Colon (tissue), 2 donors: Measurements from ENCODE around the gene GPR162.

ENCODE experiments used
- FAIRE-seq: peaks from 2 replicates; lab custom pipeline; 2012; peaks lifted over from hg19 to GRCh38; lab: Jason Lieb, UNC
- donor health status: control.
- donor health status: control.

The GPR162 gene

GRCh38 chr12:6822426-6823135, 960 bp downstream of the GPR162 start:
- no peak for FAIRE-seq

GRCh38 chr12:6823182-6824084, 1.8 kb downstream of the GPR162 start:
- FAIRE-seq = no peak

- FAIRE-seq = no peak
Observed at GRCh38 chr12:6824085-6824775, 2.6 kb downstream of the GPR162 start.

GRCh38 chr12:6824901-6825381, 3.3 kb downstream of the GPR162 start:
- FAIRE-seq = no peak

GRCh38 chr12:6825398-6826124, 3.9 kb downstream of the GPR162 start:
- no peak for FAIRE-seq

- FAIRE-seq = no peak
Observed at GRCh38 chr12:6826125-6826733, 4.6 kb downstream of the GPR162 start.

GRCh38 chr12:6826734-6827436, 5.3 kb downstream of the GPR162 start:
- no peak for FAIRE-seq

- no peak for FAIRE-seq
Observed at GRCh38 chr12:6827437-6827911, 5.9 kb downstream of the GPR162 start.

GRCh38 chr12:6827982-6828780, 6.6 kb downstream of the GPR162 start, which contains the start of gene P3H3:
TSS of gene P3H3 (plus strand) at chr12:6828407. CDS start at chr12:6828441, 34 bp downstream.
- no peak for FAIRE-seq

- no peak for FAIRE-seq
Observed at GRCh38 chr12:6828781-6829535, 7.3 kb downstream of the GPR162 start.

GRCh38 chr12:6829536-6830220, 8.1 kb downstream of the GPR162 start:
- FAIRE-seq = no peak

- no peak for FAIRE-seq
Observed at GRCh38 chr12:6830286-6830890, 8.8 kb downstream of the GPR162 start.

- FAIRE-seq = no peak
Observed at GRCh38 chr12:6830999-6831398, 9.4 kb downstream of the GPR162 start.

- no peak for FAIRE-seq
Observed at GRCh38 chr12:6831450-6831995, 9.9 kb downstream of the GPR162 start.

- FAIRE-seq = no peak
Observed at GRCh38 chr12:6832125-6832524, 10.5 kb downstream of the GPR162 start.

- FAIRE-seq = no peak
Observed at GRCh38 chr12:6833189-6833890, 11.7 kb downstream of the GPR162 start.

GRCh38 chr12:6834254-6834653, 12.6 kb downstream of the GPR162 start:
- no peak for FAIRE-seq
